Muscle of arm (tissue), 12 donors: ENCODE results near the gene SPAG6. TPM values are rescaled to one million over a fixed set of nuclear protein-coding genes. Genes with fewer than 3 reads are reported as not detected.

ENCODE experiments used
- DNase-seq: peaks from one replicate; pipeline ENCODE4 v3.0.0-alpha.2; 2013
- polyA plus RNA-seq, 12 donors: library from polyadenylated mRNA; unstranded; fragments of 120-200 nt; gene quantifications; one replicate each; pipeline ENCODE4 v1.2.1, GENCODE V29; 2013; ENCODE audit not compliant: insufficient read length in 12 of 12

The SPAG6 gene
- polyA plus RNA-seq, 12 donors = 2.6 to 13.1 (median 6.3) TPM; not detected in 2

DNA sequence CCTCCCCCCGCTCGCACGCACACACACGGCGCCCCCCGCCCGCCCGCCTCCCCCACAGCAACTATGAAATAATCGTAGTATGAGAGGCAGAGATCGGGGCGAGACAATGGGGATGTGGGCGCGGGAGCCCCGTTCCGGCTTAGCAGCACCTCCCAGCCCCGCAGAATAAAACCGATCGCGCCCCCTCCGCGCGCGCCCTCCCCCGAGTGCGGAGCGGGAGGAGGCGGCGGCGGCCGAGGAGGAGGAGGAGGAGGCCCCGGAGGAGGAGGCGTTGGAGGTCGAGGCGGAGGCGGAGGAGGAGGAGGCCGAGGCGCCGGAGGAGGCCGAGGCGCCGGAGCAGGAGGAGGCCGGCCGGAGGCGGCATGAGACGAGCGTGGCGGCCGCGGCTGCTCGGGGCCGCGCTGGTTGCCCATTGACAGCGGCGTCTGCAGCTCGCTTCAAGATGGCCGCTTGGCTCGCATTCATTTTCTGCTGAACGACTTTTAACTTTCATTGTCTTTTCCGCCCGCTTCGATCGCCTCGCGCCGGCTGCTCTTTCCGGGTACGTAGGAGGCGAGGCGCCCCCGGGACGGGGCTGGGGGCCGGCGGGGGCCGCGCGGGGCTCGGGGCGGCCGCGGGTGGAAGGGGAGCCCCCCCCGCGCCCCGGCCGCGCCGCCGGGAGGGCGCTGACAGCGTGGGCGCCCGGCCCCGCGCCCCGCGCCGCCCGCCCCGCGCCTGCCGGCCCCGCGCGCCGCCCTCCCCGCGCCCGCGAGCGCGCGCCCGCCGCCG lies 24.0 kb upstream of the SPAG6 start:
- DNase-seq = no peak

DNA sequence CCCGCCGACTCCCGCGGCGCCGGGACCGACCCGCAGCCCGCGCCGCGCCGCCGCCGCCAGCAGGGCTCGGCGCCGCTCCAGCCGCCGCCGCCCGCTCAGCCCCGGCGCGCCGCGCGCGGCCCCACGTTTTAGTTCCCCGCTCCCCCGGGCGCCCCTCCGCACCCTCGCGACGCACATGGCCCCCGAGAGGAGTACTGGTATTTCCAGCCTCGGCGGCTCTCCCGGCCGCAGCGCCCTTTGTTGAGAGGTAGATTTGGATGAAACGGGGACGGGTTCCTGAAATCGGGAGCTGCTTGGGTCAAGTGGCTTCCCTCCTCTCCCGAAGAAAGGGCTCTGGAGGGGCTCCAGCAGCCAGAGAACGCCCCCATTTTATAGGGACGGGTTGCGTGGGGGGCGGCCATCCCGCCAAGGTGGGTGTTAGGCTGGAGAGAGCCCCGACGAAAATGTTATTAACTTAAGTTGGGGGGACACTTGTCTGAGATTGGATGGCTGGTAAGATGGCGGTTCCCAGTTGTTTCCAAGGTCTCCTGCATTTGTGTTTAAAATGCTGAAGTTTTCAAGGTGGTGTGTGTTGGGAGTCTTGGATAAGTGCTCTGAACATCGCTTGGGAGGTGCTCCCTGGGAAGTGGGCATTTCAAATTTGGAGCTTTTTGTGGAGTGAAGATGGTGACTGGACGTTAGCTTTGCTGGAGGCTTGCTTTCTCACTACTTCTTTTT lies 23.2 kb upstream of the SPAG6 start:
- no peak for DNase-seq

DNA sequence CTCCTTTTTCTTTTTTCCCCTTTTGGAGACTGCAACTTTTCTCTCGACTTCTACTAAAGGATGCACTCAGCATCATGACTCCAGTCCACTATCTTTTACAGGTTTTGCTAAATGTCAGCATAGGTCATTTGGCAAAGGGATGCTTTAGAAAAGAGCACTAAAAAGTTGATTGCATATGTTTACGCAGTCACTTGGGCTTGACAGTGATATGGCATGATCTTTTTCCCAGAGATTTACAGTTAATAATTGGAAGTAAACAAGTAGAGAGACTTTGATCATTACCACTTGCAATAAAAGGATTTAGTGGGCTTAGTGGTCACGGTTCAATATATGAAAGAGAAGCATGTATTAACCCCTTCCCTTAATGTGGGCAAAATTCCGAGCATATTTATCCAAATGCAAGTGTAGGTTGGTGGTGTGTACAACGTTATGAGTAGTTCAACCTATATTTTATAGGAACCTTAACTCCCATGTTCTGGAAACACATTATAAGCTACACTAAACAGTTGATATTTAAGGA lies 22.6 kb upstream of the SPAG6 start:
- no peak for DNase-seq

DNA sequence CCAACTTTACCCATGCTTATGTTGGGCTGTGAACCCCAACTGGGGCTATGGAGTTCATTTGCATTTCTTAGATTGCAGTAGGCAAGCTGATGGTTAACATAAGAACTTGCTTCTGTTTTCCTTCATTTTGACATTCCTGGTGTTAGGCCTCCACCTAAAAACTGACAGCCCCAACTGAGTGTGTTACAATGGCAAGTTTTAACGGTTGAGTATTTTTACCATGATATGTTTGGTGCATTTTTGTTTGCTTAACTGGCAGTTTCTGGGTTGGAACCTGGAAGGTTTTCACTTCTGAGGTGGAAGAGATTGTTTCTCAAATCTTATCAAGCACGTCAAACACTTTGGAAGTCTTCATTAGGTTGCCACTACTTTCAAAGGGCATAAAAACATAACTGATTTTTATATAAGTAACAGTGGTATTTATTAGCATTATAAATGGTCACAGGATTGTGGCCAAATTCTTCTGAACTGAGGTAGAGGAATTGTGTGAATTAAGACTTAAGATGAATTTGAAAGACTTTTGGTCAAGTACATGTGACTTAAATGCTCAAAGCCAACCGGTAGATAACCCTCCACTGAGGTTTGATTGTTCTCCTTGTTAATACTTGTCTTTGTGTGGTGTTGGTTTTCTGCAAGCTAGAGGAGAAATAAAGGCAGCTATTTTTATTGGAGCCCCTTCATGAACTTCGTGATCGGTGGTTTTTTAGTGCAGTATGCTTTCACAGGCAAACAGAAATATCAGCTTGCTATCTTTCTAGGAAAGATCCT lies 21.6 kb upstream of the SPAG6 start:
- no peak for DNase-seq

DNA sequence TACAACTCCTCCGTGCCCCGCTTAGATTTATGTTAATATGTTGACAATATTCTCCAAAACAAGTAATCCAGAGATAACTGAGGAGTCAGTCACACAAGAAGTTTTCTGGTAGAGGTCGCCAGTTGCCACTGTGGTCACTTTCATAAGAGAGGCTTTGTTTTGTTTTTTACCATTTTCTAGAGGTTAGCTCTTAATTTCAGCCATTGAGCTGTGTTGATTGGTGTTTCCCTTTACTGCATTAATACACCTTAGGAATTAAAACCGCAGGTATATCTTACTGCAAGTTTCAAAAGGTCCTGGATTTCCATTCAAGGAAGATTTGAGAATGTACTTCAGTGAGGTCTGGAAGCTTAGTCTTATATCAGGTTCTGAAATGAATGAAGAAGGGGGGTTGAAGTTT lies 20.9 kb upstream of the SPAG6 start:
- DNase-seq = no peak

DNA sequence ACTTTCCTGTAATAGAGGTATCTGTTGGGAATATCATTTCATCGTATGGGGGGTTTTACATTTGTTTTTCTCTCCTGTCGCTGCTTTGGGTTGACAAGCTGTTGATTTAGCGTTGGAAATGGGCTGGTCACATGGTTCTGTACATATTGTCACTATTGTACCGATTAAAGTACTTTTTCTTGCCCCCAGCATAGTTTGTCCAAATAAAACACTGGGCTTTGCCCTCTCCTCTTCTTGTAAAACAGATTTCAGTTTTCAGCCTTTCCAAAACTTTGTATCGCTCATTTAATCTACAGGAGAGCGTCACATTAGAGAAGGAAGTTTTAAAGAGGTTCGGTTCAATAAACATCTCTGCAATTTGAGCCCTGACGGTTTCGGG lies 20.4 kb upstream of the SPAG6 start:
- DNase-seq = no peak

DNA sequence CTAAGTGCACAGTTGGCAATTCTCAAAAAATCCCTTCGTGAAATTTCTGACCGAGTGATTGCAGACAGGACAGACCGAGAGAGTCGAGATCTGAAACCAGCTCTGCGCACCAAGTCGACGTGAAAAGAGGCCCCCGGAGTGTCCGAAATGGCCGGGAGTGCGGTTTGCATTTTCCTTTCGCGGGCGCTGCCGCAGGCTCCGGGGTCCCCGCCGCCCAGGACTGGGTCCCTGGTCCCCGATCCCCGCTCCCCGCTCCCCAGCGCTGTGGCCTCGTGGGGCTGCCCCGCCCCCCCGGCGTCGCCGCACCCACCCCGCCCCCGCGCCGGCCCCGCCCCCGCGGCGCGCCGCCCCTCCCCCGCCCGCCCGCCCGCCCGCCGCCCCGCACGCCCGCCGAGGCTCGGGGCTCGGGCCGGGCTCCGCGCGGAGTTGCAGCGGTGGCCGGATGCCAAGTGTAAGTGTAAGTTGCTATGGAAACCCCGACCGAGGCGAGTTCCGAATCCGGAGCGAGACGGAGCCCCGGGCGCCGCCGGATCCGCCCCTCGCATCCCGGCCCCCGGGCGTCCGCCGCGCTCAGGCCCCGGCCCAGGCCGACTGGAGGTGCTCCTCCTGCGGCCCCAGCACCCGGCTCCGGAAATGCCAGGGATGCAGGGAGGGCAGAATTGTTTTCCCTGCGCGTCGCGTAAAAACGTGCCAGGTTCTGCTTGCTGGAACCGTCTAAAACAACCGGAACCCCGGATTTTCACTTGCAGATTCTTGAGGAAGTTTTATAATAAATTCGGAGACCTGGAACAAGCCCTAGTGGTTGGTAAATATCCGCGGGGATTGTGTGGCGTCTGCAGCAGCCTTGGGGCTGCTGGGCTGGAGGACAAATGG lies 19.8 kb upstream of the SPAG6 start:
- no peak for DNase-seq

DNA sequence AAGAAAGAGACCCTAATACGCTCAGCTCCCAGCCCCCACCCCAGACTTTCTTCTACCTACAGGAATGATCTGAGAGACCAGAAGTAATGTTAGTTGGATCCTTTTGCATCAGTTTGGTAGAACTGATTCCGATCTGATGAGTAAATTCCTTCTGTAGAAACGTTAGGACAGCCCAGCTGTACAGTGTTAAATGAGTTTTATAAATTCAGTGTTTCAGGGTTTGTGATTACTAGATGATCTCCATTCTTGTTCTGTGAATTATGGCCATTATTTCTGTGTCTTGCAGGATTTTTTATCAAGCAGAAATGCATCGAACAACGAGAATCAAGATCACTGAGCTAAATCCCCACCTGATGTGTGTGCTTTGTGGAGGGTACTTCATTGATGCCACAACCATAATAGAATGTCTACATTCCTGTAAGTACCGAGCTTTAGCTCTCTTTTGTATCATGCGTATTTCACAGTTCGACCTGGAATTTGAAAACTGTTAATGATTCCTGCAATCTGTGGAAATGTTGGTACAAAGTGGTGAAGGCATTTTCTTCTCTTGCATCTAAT lies 19.1 kb upstream of the SPAG6 start:
- DNase-seq = no peak

DNA sequence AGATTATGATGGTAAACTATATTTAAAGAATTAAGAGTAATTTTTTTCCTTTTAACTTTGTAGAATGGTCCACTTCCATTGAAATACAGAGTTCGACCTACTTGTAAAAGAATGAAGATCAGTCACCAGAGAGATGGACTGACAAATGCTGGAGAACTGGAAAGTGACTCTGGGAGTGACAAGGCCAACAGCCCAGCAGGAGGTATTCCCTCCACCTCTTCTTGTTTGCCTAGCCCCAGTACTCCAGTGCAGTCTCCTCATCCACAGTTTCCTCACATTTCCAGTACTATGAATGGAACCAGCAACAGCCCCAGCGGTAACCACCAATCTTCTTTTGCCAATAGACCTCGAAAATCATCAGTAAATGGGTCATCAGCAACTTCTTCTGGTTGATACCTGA lies 16.1 kb upstream of the SPAG6 start:
- DNase-seq = no peak

DNA sequence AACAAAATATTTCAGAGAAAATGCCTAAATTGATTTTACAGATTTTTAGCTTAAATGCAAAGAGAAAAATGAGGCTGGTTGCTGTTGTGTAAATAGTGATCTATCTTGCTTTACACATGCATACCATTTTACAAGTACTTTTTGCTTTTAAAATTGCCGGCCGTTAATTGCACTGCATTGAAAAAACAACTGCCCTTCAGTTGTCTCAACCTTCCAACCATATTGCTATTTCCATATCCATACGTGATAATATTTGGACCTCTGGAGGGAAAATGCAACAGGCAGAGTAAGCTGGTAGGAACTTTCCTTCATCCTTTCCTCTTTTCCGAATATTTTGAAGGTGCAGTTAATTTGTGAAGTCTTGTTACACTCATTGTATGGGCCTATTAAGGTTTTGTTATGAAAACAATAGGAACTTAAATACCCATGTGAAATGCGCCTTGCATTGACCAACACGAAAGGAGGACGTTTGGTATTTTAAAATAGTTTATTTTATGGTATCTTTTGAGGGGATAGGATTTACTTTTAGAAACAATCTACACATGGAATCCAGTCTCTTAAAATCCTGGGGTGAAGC lies 13.1 kb upstream of the SPAG6 start:
- no peak for DNase-seq

DNA sequence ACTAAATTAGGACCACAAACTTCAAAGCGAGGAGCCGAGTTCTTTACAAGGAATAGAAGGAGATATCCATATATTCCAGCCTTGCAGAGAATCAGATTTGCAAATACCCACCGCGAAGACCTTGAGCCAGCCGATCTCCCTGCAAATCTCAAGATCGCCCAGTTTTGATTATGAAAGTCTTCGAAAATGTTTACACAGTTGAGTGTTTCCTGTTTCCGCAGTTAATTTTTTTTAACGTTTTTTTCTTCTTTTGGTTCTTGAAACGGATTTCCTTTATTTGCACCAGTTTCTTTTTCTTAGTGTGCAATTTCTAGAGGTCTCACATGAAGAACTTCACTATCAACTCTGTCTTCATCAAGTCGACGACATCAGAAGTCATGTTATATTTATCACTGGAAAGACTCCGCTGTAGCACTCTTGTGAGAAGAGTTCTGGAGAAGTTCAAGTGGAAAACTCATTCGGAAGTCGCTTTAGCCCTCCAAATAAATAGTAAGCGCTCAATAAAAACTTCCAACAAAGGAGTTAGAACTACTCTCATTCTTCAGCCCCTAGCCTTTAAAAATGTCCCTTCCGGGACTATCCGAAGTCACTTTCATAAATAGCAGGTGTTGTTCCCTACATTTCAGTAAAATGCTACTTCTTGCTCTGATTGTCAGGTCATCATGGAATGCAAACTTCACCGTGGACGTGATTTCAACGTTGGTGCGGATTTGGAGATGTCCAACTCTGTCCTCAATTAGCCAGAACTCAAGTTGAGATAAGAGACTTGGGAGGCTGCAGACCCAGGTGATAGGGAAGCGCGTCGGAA lies 11.9 kb upstream of the SPAG6 start:
- no peak for DNase-seq

DNA sequence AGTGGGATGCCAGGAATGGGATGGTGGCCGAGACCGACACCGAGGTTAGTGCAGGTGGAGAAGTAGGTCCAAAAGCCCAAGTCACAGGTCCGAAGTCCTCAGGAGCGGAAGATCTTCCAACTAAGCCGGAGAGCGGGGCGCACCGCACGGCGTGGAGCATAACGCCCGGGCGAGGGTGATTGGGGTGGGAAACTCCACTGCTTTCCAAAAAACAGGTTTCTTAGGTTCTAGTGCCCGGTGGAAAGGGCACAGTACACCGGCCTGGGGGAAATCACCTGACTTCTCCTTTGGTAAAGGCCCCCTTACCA lies 11.4 kb upstream of the SPAG6 start:
- DNase-seq = no peak

DNA sequence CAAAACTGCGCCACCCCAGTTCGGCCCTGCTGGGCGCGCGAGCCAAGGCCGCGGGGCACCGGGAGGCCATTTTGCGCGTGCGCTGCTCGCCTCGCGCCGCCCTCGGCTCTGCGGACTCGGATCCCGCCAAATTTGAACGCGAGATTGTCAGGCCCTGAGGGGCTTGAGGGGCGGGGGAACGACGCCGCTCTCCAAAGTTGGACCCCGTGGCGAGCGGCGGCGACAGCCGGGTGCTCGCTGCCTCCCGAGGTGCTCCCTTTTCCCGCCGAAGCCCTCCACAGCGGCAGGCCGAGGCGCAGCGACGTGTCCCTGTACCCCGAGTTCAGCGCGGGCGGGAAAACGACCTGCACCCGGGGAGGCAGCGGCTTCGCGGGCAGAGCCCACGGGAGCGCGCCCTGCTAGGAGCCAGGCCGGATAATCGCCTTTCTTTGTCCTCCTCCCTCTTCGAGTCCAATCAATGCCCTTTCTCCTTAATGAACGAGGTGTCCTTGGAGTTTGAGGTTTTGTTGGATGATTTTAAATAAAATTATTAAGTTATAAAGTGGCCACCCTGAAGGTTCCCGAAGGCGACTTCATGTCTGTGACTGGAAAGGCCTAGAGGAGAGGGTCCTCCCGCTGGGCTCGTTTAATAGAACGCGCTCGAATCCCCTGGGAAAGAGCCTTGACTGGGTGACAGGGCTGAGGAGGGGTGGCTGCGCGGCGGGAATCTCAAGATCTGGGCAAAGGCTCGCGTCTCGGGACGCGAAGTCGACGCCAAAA lies 10.7 kb upstream of the SPAG6 start:
- no peak for DNase-seq

DNA sequence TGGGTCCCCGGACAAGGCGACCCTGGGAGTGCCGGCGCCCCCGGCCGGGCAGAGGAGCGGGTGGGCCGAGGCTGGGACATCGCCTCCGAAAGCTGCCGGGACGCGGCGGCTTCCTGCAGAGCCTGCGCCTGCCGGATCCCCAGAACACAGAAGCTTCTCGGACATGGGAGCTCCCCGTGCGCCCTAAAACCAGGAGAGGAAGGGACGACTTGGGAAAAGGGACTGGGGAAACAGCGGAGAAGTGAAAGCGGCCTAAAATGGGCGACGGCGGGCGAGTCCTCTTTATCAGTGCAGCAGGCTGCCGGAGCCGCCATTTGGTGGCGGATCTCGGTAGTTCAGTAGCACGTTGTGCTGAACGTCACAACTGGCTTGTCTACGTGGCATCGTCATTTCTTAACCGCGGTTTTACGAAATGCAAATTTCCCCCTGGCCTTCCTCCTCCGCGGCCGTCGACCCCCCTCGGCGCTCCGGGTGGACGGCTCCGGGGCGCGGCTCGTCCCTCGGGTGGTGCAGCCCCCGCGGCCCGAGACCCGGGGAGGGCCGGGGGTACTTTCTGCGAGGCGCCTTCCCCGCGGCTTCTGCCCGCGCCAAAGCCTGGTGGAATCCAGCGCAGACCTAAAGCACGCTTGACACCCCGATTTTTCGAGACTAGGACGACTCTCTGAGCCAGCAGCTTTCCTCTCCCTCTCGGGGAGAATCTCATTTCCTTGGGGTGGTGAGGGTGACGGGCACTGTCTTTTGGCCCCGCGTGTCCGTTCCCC lies 9.9 kb upstream of the SPAG6 start:
- no peak for DNase-seq

DNA sequence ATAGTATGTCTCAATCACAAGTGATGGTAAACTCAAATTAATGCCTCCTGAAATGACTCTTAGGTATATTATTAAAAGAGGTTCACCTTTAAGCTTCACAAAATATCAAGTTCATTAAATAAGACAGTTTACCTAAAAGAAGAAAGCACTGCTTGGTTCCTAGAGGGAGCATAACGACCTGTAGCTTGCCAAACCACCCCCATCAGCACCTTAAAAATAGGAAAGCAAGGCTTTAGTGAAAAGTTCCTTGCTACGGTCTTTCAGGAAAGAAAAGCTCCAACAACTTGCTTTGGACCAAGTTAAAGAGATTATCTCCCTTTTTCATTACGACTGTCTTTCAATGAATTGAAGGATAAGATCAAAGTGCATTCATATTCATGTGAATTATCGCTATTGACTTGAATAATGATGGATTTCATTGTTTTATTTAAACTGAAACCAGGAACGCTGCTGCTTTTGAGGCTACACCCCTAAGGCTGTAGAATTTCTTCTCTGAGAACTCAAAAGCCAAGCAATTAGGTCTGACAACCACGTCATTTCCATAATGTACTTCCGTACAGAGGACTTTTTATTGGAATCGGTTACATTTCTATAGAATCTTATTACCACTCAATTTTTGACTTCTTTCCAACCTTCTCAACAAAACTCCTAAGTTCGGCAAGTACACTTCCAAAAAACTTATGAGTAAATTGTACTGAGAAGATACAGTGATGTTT lies 7.0 kb upstream of the SPAG6 start:
- no peak for DNase-seq

DNA sequence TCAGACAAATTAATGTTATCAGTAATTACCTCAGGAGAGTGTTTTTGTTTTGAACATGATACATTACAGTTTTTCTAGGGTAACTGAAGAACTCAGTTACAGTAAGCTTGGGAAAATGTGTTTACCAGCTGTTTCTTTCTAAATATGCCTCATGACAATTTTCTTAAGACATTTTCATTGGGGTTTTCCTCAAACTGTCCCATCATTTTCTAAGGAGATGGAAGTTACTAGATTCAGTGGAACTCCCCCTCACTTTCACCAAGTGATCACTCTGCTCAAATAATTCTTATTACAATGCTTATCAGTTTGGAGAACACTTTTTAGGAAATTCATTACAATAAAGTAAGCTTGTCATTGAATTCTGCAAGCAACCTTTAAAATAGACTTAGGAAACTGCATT lies 6.4 kb upstream of the SPAG6 start:
- DNase-seq = no peak

DNA sequence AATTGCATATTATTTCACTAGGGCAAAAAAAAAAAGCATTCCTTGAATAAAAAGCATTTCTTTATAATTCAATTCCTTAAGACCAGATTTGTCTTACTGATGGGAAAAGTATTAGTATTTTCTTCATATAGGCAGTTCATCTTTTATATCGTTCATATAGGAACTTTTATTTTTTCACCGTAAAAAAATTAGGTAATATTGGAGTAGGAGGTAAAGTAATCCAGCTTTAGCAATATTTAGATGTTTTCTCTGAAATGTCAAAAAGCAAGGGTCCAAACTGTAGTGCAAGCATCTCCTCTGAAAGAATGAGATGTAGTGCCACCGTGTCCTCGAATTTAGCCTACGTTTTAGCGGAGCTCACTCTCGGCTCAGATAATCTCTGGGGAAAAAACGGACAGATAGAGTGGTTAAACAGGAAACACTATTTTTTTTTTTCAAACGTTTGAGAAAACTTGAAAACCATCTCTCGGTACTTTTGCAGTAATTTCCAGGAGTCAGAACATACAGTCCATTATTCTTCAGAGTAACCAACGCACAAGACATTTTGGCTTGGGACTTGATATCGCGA lies 5.5 kb upstream of the SPAG6 start:
- no peak for DNase-seq
